HepG2 (cell line): ENCODE results near the gene PSMB3. TPM values are rescaled to one million over a fixed set of nuclear protein-coding genes. Genes with fewer than 3 reads are reported as not detected.

Experiments used
- ATAC-seq: fragments of 200-7000 bp; cut with Tn5 transposase; 3 replicates; pipeline ENCODE4 v1.9.1; 2020; ENCODE audit warnings: mild to moderate bottlenecking, moderate library complexity
- BruUV-seq: library from RNA; stranded (reverse); fragments of 400-500 nt; replicated peaks from 2 replicates; lab custom pipeline; 2021; lab: Mats Ljungman, UMichigan
- CTCF ChIA-PET: fragments of 300-600 bp; formaldehyde crosslinking; extraction: SDS; loops from one replicate; lab custom pipeline; 2021; ENCODE audit warnings: low total read pairs, inconsistent platforms, low intra/inter-chr PET ratio; lab: Yijun Ruan, JAX
- POLR2A ChIA-PET: fragments of 350-600 bp; sonication (Branson Sonifier 250); formaldehyde crosslinking; loops from one replicate; lab custom pipeline; 2020; ENCODE audit warnings: antibody characterized with exemption, inconsistent platforms; lab: Yijun Ruan, JAX
- DNase-seq: peaks from one replicate; pipeline ENCODE4 v3.0.0-alpha.2; 2015; ENCODE audit warnings: low spot score
- FAIRE-seq: peaks from 3 replicates; lab custom pipeline; 2011; peaks lifted over from hg19 to GRCh38; lab: Jason Lieb, UNC
- H2AFZ ChIP-seq: one replicate; pipeline ENCODE4 v1.6.1; 2011; ENCODE audit warnings: low read length, inconsistent platforms
- H3K27ac ChIP-seq: fragments of 300-600 bp; 3 replicates; pipeline ENCODE4 v1.8.0; 2011; ENCODE audit warnings: mixed run types, mild to moderate bottlenecking, mixed read lengths, low read length, inconsistent platforms; ENCODE audit not compliant: insufficient read depth; ENCODE audit errors: extremely low read length
- H3K27me3 ChIP-seq, 2 experiments: fragments of 200-600 bp in 1 of 2; 2 replicates in 1 of 2; 3 replicates in 1 of 2; pipeline versions ENCODE4 v1.6.0 to v1.8.0; 2011; ENCODE audit warnings: low read length in 2 of 2, mild to moderate bottlenecking in 2 of 2, moderate library complexity in 2 of 2, inconsistent platforms in 1 of 2; ENCODE audit not compliant: insufficient read depth in 2 of 2, control insufficient read depth in 1 of 2
- H3K36me3 ChIP-seq, 2 experiments: fragments of 200-600 bp in 1 of 2; replicated peaks in 1 of 2; 2 replicates in 1 of 2; 3 replicates in 1 of 2; pipeline versions ENCODE4 v1.5.1 to v1.8.0; 2011; ENCODE audit warnings: low read length in 2 of 2, inconsistent platforms in 1 of 2; ENCODE audit not compliant: insufficient read depth in 2 of 2, control insufficient read depth in 1 of 2
- H3K4me1 ChIP-seq: 2 replicates; pipeline ENCODE4 v1.5.1; 2012; ENCODE audit warnings: low read length, inconsistent platforms; ENCODE audit not compliant: insufficient read depth
- H3K4me2 ChIP-seq: 2 replicates; pipeline ENCODE4 v1.6.0; 2011; ENCODE audit warnings: low read depth, low read length, inconsistent platforms
- H3K4me3 ChIP-seq, 3 experiments: fragments of 200-600 bp in 1 of 3; sonication (generic), shearing (Covaris generic) in 1 of 3; replicated peaks in 1 of 3; 2 replicates each; pipeline ENCODE4 v1.5.1; 2011 to 2016; ENCODE audit warnings: low read length in 3 of 3, inconsistent platforms in 2 of 3, low read depth in 2 of 3, mild to moderate bottlenecking in 2 of 3, control low read depth in 1 of 3, mixed read lengths in 1 of 3; ENCODE audit not compliant: insufficient read depth in 1 of 3
- H3K79me2 ChIP-seq: one replicate; pipeline ENCODE4 v1.6.1; 2011; ENCODE audit warnings: low read length, inconsistent platforms; ENCODE audit not compliant: insufficient read depth
- H3K9ac ChIP-seq: 2 replicates; pipeline ENCODE4 v1.6.0; 2011; ENCODE audit warnings: mild to moderate bottlenecking, low read depth, low read length, inconsistent platforms; ENCODE audit not compliant: insufficient read depth
- H3K9me3 ChIP-seq: 2 replicates; pipeline ENCODE4 v1.5.1; 2012; ENCODE audit warnings: mild to moderate bottlenecking, low read length
- H4K20me1 ChIP-seq: 2 replicates; pipeline ENCODE4 v1.6.0; 2011; ENCODE audit warnings: inconsistent platforms, mild to moderate bottlenecking, low read length, moderate library complexity; ENCODE audit not compliant: insufficient read depth
- ARNTL ChIP-seq: sonication (generic); formaldehyde crosslinking; IDR thresholded peaks from 2 replicates; pipeline ENCODE4 v1.4.0; 2020; ENCODE audit warnings: mild to moderate bottlenecking, missing genetic modification reagents
- JARID2 ChIP-seq: sonication (generic); formaldehyde crosslinking; IDR thresholded peaks from 2 replicates; pipeline ENCODE4 v1.8.1; 2023; ENCODE audit warnings: missing genetic modification reagents, inconsistent platforms; ENCODE audit not compliant: insufficient replicate concordance
- MEIS1 ChIP-seq: sonication (generic); formaldehyde crosslinking; IDR thresholded peaks from 2 replicates; pipeline ENCODE4 v1.9.0; 2021; ENCODE audit warnings: mild to moderate bottlenecking, missing genetic modification reagents, moderate library complexity, borderline replicate concordance
- POLR2G ChIP-seq: fragments of 200-400 bp; formaldehyde crosslinking; IDR thresholded peaks from 2 replicates; pipeline ENCODE4 v1.6.1; 2018; ENCODE audit warnings: mild to moderate bottlenecking, low read depth, low read length, moderate library complexity
- RFX3 ChIP-seq: IDR thresholded peaks from 2 replicates; pipeline ENCODE4 v1.6.1; 2016; ENCODE audit warnings: missing biosample characterization, missing genetic modification reagents
- TARDBP ChIP-seq: sonication (generic); formaldehyde crosslinking; IDR thresholded peaks from 2 replicates; pipeline ENCODE4 v1.8.0; 2022; ENCODE audit warnings: mild to moderate bottlenecking, missing genetic modification reagents
- TBX2 ChIP-seq: sonication (generic); formaldehyde crosslinking; IDR thresholded peaks from 2 replicates; pipeline ENCODE4 v1.5.0; 2020; ENCODE audit warnings: missing genetic modification reagents, mild to moderate bottlenecking, borderline replicate concordance
- ZNF558 ChIP-seq: sonication (generic); formaldehyde crosslinking; IDR thresholded peaks from 2 replicates; pipeline ENCODE4 v1.9.0; 2022; ENCODE audit warnings: mild to moderate bottlenecking, missing genetic modification reagents, borderline replicate concordance
- ZNF790 ChIP-seq: sonication (generic); formaldehyde crosslinking; IDR thresholded peaks from 2 replicates; pipeline ENCODE4 v1.8.0; 2022; ENCODE audit warnings: missing genetic modification reagents, mild to moderate bottlenecking, borderline replicate concordance
- WGBS: methylation state at CpG from one replicate; pipeline ENCODE4 v1.1.6; 2017; ENCODE audit warnings: low lambda C conversion rate; 5-methylcytosine and 5-hydroxymethylcytosine counted together
- in situ Hi-C: cut with HindIII; loops from 2 replicates; pipeline ENCODE4 v1.10.0; 2017; ENCODE audit warnings: low pct_unique_long_range_greater_than_20kb; ENCODE audit not compliant: extremely low pct_ligation_motif_present
- intact Hi-C: fragments of 100-400 bp; cut with micrococcal nuclease; formaldehyde crosslinking; loops from one replicate; pipeline ENCODE4 v1.10.0; 2022; ENCODE audit not compliant: unreplicated experiment
- polyA plus RNA-seq, 8 experiments: library from polyadenylated mRNA; depleted of rRNA in 3 of 8; stranded (reverse) in 7 of 8; unstranded in 1 of 8; fragments of >200 nt; fragmentation: Illumina TruSeq in 4 of 8; extraction: Trizol in 4 of 8; gene quantifications; 2 replicates each; pipeline versions ENCODE4 v1.2.1 to v1.2.3, GENCODE V29; 2011 to 2016; ENCODE audit warnings: low read depth in 4 of 8, missing spikeins in 1 of 8, mixed read lengths in 1 of 8; ENCODE audit not compliant: insufficient read depth in 1 of 8
- total RNA-seq, 5 experiments: library from RNA; depleted of rRNA; stranded (reverse); fragments of >200 nt; fragmentation: Illumina TruSeq; extraction: Trizol; gene quantifications; 2 replicates each; pipeline ENCODE4 v1.2.3, GENCODE V29; 2016; ENCODE audit warnings: low read depth in 1 of 5
- TF ChIP-seq, protein P1 (sequence below): sonication (generic); formaldehyde crosslinking; IDR thresholded peaks from 2 replicates; pipeline ENCODE4 v1.8.1; 2023; ENCODE audit warnings: mild to moderate bottlenecking, moderate library complexity, missing genetic modification reagents
- TF ChIP-seq, protein P2 (sequence below): IDR thresholded peaks from 2 replicates; pipeline ENCODE4 v1.6.1; 2016; ENCODE audit warnings: low read depth
- TF ChIP-seq, protein P3 (sequence below): sonication (generic); formaldehyde crosslinking; IDR thresholded peaks from 2 replicates; pipeline ENCODE4 v1.9.0; 2021; ENCODE audit warnings: missing genetic modification reagents, mild to moderate bottlenecking, borderline replicate concordance
- TF ChIP-seq, protein P4 (sequence below): sonication (generic); formaldehyde crosslinking; IDR thresholded peaks from 2 replicates; pipeline ENCODE4 v1.4.0; 2020; ENCODE audit warnings: missing genetic modification reagents
- TF ChIP-seq, protein P5 (sequence below): IDR thresholded peaks from 2 replicates; pipeline ENCODE4 v1.6.1; 2016; ENCODE audit warnings: missing compliant biosample characterization, missing genetic modification reagents, borderline replicate concordance

Gene PSMB3
- total and polyA plus RNA-seq, 2 of the 13 experiments (the other 11 are each of a cell fraction or from before 2014, with no cell fraction given), result 366 to 517 TPM

DNA sequence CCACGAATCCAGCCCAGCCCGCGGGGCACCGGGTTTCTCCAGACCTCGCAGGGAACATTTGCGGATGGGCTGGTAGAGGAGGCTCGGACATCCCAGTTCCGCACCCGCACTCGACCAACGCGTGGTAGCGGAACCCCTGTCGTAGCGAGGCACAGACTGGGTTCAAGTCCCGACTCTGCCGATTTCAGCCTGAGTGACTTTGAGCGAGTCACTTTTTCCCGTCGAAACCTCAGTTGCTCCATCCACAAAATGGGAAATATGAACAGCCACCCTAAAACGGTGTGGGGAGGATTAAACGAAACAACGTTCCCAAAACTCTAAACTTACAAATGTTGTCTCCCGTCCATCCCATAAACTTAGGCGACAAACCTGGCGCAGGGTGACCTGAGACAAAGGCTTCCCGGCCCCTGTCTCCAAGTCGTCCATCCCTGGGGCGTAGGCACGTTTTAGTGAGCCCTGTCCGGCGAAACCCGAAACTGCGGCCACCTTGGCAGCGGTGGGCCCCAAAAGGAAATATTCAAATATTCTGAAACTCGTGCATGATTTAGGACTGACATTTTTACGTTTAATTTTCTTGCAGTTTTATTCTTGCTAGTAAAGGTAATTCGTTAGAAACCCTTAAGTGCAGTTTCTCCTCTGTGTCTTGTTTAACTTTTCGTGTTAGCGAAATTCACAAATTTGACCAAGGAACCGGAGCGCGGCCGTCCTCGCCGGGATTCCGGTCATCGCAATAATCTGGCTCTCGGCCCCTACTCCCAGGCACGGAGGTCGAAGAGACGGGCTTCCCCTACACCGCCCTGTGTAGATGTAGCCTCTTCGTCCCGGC lies 49.4 kb upstream of the PSMB3 start:
- ATAC-seq, result no peak
- ChIA-PET CTCF (interaction anchor here (1.8 kb wide), 1 partner anchor 27 kb away, joined by 4 read pairs; the partner anchor contains the start of gene CISD3), POLR2A (interaction anchor here (0.7 to 8.9 kb wide), 21 partner anchors 11 to 167 kb away, joined by 3 to 106 read pairs (median 6); partner anchors contain the start of genes CISD3, EPOP, LASP1 and PSMB3)
- DNase-seq, result no peak
- Histone ChIP-seq H2AFZ (no peak overlapping the region), H3K27ac (peak overlapping the region; percentile 99), H3K9ac (peak overlapping the region; percentile 89), H4K20me1 (peaks cover 12% of the 10 kb centered on the region), H3K4me1 (peaks cover 67% of the 10 kb centered on the region), H3K9me3 (no peaks in the 10 kb centered on the region), H3K4me2 (peak overlapping the region; percentile 99), H3K4me3 (peak overlapping the region; percentile 63 to 99 (median 71)), H3K79me2 (peaks cover 45% of the 10 kb centered on the region), H3K27me3 (no peaks in the 10 kb centered on the region; a peak in 1 of 5 replicates), H3K36me3 (peaks cover 2 to 11% of the 10 kb centered on the region in 2 experiments)
- FAIRE-seq, result no peak
- intact Hi-C loops (no loop called here), in situ Hi-C loops (no loop called here)
- TSS peak; percentile 81 for BruUV-seq
- 2% methylated on average over 45 of the region's 55 CpGs for WGBS
- TF ChIP-seq ARNTL (CRISPR knock-in tag) (no peak), JARID2 (no peak), TARDBP (CRISPR knock-in tag) (no peak), ZNF558 (no peak), TBX2 (no peak), RFX3 (no peak), POLR2G (peak; percentile 84), MEIS1 (CRISPR knock-in tag) (no peak), ZNF790 (CRISPR knock-in tag) (0 out of 2 replicates have a peak, but pooled peaks have one; percentile 42)
- TF ChIP-seq, protein P1, sequence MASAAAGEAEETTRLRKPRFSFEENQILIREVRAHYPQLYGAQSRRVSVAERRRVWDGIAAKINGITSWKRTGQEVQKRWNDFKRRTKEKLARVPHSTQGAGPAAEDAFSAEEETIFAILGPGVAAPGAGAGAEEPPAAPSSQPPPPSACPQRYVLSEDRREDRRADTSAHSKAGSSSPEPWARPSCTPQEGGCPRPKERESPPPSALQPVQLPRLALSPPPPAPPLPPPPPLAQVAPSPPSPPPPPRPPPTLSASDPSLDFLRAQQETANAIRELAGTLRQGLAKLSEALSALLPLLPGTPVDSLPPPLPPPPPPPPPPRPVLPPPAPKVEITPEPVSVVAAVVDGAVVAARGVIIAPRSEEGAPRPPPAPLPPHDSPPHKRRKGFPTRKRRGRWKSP (CRISPR knock-in tag), result no peak; the same call in 1 of the 2 replicates
- TF ChIP-seq, protein P2, sequence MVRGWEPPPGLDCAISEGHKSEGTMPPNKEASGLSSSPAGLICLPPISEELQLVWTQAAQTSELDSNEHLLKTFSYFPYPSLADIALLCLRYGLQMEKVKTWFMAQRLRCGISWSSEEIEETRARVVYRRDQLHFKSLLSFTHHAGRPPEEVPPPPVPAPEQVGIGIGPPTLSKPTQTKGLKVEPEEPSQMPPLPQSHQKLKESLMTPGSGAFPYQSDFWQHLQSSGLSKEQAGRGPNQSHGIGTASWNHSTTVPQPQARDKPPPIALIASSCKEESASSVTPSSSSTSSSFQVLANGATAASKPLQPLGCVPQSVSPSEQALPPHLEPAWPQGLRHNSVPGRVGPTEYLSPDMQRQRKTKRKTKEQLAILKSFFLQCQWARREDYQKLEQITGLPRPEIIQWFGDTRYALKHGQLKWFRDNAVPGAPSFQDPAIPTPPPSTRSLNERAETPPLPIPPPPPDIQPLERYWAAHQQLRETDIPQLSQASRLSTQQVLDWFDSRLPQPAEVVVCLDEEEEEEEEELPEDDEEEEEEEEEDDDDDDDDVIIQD (CRISPR knock-in tag), result no peak
- TF ChIP-seq, protein P3, sequence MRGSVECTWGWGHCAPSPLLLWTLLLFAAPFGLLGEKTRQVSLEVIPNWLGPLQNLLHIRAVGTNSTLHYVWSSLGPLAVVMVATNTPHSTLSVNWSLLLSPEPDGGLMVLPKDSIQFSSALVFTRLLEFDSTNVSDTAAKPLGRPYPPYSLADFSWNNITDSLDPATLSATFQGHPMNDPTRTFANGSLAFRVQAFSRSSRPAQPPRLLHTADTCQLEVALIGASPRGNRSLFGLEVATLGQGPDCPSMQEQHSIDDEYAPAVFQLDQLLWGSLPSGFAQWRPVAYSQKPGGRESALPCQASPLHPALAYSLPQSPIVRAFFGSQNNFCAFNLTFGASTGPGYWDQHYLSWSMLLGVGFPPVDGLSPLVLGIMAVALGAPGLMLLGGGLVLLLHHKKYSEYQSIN (CRISPR knock-in tag), result no peak
- TF ChIP-seq, protein P4, sequence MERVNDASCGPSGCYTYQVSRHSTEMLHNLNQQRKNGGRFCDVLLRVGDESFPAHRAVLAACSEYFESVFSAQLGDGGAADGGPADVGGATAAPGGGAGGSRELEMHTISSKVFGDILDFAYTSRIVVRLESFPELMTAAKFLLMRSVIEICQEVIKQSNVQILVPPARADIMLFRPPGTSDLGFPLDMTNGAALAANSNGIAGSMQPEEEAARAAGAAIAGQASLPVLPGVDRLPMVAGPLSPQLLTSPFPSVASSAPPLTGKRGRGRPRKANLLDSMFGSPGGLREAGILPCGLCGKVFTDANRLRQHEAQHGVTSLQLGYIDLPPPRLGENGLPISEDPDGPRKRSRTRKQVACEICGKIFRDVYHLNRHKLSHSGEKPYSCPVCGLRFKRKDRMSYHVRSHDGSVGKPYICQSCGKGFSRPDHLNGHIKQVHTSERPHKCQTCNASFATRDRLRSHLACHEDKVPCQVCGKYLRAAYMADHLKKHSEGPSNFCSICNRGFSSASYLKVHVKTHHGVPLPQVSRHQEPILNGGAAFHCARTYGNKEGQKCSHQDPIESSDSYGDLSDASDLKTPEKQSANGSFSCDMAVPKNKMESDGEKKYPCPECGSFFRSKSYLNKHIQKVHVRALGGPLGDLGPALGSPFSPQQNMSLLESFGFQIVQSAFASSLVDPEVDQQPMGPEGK (CRISPR knock-in tag), result peak; percentile 7; the same call in 1 of the 2 replicates
- TF ChIP-seq, protein P5, sequence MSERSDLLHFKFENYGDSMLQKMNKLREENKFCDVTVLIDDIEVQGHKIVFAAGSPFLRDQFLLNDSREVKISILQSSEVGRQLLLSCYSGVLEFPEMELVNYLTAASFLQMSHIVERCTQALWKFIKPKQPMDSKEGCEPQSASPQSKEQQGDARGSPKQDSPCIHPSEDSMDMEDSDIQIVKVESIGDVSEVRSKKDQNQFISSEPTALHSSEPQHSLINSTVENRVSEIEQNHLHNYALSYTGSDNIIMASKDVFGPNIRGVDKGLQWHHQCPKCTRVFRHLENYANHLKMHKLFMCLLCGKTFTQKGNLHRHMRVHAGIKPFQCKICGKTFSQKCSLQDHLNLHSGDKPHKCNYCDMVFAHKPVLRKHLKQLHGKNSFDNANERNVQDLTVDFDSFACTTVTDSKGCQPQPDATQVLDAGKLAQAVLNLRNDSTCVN (CRISPR knock-in tag), result no peak
